ENCODE measurements around the gene FAM107A. TPM values are rescaled to one million over a fixed set of nuclear protein-coding genes. Genes with fewer than 3 reads are reported as not detected.

The FAM107A gene
- total RNA-seq, 2 donors from 2014 or later = not detected

GRCh38 chr3:58623961-58624360, 46.8 kb upstream of the FAM107A start:
- H3K36me3 Mint-ChIP-seq (ENCODE audit: low read depth) = no peaks in the 10 kb centered on the region
- no peak overlapping the region for H3K27ac Mint-ChIP-seq
- TF ChIP-seq CTCF (conservative IDR thresholded peaks at IDR 0.05) = no peak
- peaks cover 11% of the 10 kb centered on the region for H3K27me3 ChIP-seq (ENCODE audit: control insufficient read depth, insufficient read depth, low read length, poor library complexity, severe bottlenecking)
- no peaks in the 10 kb centered on the region for H3K9me3 ChIP-seq (ENCODE audit: control insufficient read depth, low read length)
- H3K4me3 ChIP-seq (ENCODE audit: low read length) = no peak overlapping the region
- H3K27ac ChIP-seq (ENCODE audit: low read depth, low read length) = no peak overlapping the region
- no peaks in the 10 kb centered on the region for H3K4me1 Mint-ChIP-seq
- WGBS, 2 experiments (ENCODE audit: insufficient coverage in 1 of 2, insufficient read length in 1 of 2) = 87 to 90% methylated on average over 5 of the region's 5 CpGs
- H3K9ac ChIP-seq (ENCODE audit: extremely low read depth, low read length, poor library complexity, severe bottlenecking) = no peak overlapping the region
- DNase-seq = no peak
- no peaks in the 10 kb centered on the region for H3K9me3 Mint-ChIP-seq
- H3K4me1 ChIP-seq (ENCODE audit: control insufficient read depth, insufficient read depth, low read length) = no peaks in the 10 kb centered on the region
- no peak overlapping the region for H3K4me3 Mint-ChIP-seq
- peaks cover 8% of the 10 kb centered on the region for H3K27me3 Mint-ChIP-seq (ENCODE audit: insufficient read depth)
- no peaks in the 10 kb centered on the region for H3K36me3 ChIP-seq (ENCODE audit: control insufficient read depth, insufficient read depth, low read length)

- H3K27me3 Mint-ChIP-seq (ENCODE audit: insufficient read depth) = peaks cover 8% of the 10 kb centered on the region
- Histone ChIP-seq H3K36me3 (ENCODE audit: control insufficient read depth, insufficient read depth, low read length) (no peaks in the 10 kb centered on the region), H3K27ac (ENCODE audit: low read depth, low read length) (no peak overlapping the region), H3K9ac (ENCODE audit: extremely low read depth, low read length, poor library complexity, severe bottlenecking) (no peak overlapping the region), H3K4me1 (ENCODE audit: control insufficient read depth, insufficient read depth, low read length) (no peaks in the 10 kb centered on the region), H3K27me3 (ENCODE audit: control insufficient read depth, insufficient read depth, low read length, poor library complexity, severe bottlenecking) (peaks cover 11% of the 10 kb centered on the region), H3K4me3 (ENCODE audit: low read length) (no peak overlapping the region), H3K9me3 (ENCODE audit: control insufficient read depth, low read length) (no peaks in the 10 kb centered on the region)
- H3K4me1 Mint-ChIP-seq = no peaks in the 10 kb centered on the region
- H3K4me3 Mint-ChIP-seq = no peak overlapping the region
- H3K27ac Mint-ChIP-seq = no peak overlapping the region
- WGBS, 2 experiments (ENCODE audit: insufficient coverage in 1 of 2, insufficient read length in 1 of 2) = 77 to 95% methylated on average over 7 to 8 of the region's 8 CpGs
- DNase-seq = no peak
- no peaks in the 10 kb centered on the region for H3K9me3 Mint-ChIP-seq
- no peak for TF ChIP-seq CTCF (conservative IDR thresholded peaks at IDR 0.05)
- H3K36me3 Mint-ChIP-seq (ENCODE audit: low read depth) = no peaks in the 10 kb centered on the region
These were observed 46.3 kb upstream of the FAM107A start for GRCh38 chr3:58623478-58623877.

GRCh38 chr3:58622892-58623291, 45.7 kb upstream of the FAM107A start:
- DNase-seq = no peak
- Mint-ChIP-seq H3K27me3 (ENCODE audit: insufficient read depth) (peaks cover 8% of the 10 kb centered on the region), H3K36me3 (ENCODE audit: low read depth) (no peaks in the 10 kb centered on the region), H3K4me3 (no peak overlapping the region), H3K4me1 (peaks cover under 1% of the 10 kb centered on the region), H3K9me3 (no peaks in the 10 kb centered on the region), H3K27ac (no peak overlapping the region)
- Histone ChIP-seq H3K9me3 (ENCODE audit: control insufficient read depth, low read length) (no peaks in the 10 kb centered on the region), H3K4me1 (ENCODE audit: control insufficient read depth, insufficient read depth, low read length) (no peaks in the 10 kb centered on the region), H3K27ac (ENCODE audit: low read depth, low read length) (no peak overlapping the region), H3K9ac (ENCODE audit: extremely low read depth, low read length, poor library complexity, severe bottlenecking) (no peak overlapping the region), H3K4me3 (ENCODE audit: low read length) (no peak overlapping the region), H3K36me3 (ENCODE audit: control insufficient read depth, insufficient read depth, low read length) (no peaks in the 10 kb centered on the region), H3K27me3 (ENCODE audit: control insufficient read depth, insufficient read depth, low read length, poor library complexity, severe bottlenecking) (peaks cover 11% of the 10 kb centered on the region)
- TF ChIP-seq CTCF (conservative IDR thresholded peaks at IDR 0.05) = no peak
- 89 to 95% methylated on average over 6 to 8 of the region's 8 CpGs for WGBS, 2 experiments (ENCODE audit: insufficient coverage in 1 of 2, insufficient read length in 1 of 2)
